BE2C (cell line): Measurements from ENCODE around the gene REXO1.

Experiments
- DNase-seq: peaks from one replicate; pipeline ENCODE4 v3.0.0-alpha.2; 2020
- H3K27me3 ChIP-seq: fragments of 250-450 bp; sonication (Bioruptor Pico); 2 replicates; pipeline ENCODE4 v1.5.1; 2020; ENCODE audit warnings: mild to moderate bottlenecking
- H3K36me3 ChIP-seq: fragments of 250-450 bp; sonication (Bioruptor Pico); 2 replicates; pipeline ENCODE4 v1.5.1; 2020; ENCODE audit warnings: mild to moderate bottlenecking
- H3K4me1 ChIP-seq: fragments of 250-450 bp; sonication (Bioruptor Pico); 2 replicates; pipeline ENCODE4 v1.5.1; 2020
- H3K4me3 ChIP-seq: 2 replicates; pipeline ENCODE4 v1.5.1; 2011; ENCODE audit warnings: low read depth, low read length
- H3K9me3 ChIP-seq: fragments of 250-450 bp; sonication (Bioruptor Pico); 2 replicates; pipeline ENCODE4 v1.5.1; 2020
- TF ChIP-seq, protein P1 (sequence below): IDR thresholded peaks from 2 replicates; pipeline ENCODE4 v1.5.1; 2012; ENCODE audit warnings: mild to moderate bottlenecking, low read depth, low read length

REXO1 gene

DNA sequence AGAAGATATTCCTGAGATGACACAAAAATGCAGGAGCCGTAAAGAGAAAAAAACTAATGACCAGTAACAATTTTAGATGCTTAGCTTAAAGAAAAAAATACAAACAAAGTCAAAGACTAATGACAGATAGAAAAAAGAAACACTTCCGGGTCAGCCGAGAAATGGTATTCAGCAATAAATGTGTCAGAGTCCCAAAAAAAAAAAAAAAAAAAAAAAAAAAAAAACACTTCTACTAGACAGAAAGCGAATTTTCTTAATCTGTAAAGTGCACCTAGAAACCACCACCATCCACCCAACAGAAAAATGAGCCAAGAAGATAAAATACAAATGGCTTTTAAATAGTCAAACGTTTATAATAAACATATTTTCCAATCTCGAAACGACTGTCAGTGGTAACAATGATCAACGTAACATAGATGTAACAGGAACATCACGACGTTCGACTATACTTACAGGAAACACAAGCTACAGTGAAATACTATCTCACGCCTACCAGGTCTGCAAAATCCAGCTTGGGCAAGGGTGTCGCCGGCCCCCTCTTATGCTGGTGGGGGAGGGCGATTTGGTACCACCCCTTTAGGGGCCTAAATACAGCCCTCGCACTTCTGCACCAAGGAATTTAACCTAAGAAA, 26.4 kb upstream of the REXO1 start:
- no peak for DNase-seq
- H3K36me3 ChIP-seq: peaks cover 25% of the 10 kb centered on the region
- no peaks in the 10 kb centered on the region for H3K9me3 ChIP-seq
- peaks cover 4% of the 10 kb centered on the region; the same call in 1 of the 2 replicates for H3K4me1 ChIP-seq
- TF ChIP-seq, protein P1, sequence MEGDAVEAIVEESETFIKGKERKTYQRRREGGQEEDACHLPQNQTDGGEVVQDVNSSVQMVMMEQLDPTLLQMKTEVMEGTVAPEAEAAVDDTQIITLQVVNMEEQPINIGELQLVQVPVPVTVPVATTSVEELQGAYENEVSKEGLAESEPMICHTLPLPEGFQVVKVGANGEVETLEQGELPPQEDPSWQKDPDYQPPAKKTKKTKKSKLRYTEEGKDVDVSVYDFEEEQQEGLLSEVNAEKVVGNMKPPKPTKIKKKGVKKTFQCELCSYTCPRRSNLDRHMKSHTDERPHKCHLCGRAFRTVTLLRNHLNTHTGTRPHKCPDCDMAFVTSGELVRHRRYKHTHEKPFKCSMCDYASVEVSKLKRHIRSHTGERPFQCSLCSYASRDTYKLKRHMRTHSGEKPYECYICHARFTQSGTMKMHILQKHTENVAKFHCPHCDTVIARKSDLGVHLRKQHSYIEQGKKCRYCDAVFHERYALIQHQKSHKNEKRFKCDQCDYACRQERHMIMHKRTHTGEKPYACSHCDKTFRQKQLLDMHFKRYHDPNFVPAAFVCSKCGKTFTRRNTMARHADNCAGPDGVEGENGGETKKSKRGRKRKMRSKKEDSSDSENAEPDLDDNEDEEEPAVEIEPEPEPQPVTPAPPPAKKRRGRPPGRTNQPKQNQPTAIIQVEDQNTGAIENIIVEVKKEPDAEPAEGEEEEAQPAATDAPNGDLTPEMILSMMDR: no peak
- peak overlapping the region; percentile 94 for H3K4me3 ChIP-seq
- H3K27me3 ChIP-seq: no peaks in the 10 kb centered on the region

DNA sequence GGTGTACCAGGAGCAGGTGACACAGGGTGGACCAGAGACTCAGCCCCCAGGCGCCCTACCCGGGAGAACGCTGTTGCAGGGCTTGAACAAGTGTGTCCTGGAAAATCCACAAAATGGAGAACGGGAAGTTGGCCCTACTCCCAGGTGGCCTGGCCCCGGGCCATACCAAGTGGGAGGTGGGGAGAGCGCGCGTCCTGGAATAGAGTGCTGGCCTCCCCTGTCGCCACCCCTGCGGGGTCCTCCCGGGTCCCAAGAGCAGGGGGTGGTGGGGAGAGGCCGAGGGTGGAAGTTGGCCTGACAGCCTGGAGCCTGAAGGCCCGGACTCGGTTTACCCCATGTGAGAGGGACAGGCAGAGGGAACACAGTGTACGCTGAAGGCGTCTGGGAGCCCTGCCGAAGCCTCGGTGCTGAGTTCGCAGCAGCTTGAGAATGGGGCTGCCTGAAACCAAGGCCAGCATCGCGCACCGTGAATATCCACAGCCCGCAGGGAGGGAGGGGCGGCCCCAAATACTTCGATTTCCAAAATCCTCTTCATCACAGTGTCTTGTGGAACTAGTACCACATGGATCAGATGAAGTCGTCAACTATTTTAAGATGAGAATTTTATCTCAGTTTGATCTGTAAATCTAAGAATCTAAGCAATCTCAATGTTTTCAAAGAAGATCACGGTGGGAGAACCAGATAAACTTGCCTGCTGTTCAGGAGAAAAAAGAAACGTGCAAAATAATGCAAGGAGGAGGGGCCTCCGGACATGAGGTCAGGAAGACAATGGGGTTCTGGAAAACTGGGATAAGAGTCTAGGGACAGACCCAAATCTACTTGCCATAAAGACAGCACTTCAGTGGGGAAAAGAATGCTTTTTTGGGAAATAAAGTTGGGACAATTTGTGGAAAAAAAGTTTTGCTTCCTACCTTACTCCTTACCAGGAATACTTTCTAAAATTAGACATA, 25.5 kb upstream of the REXO1 start:
- H3K4me1 ChIP-seq: peaks cover 4% of the 10 kb centered on the region; the same call in 1 of the 2 replicates

DNA sequence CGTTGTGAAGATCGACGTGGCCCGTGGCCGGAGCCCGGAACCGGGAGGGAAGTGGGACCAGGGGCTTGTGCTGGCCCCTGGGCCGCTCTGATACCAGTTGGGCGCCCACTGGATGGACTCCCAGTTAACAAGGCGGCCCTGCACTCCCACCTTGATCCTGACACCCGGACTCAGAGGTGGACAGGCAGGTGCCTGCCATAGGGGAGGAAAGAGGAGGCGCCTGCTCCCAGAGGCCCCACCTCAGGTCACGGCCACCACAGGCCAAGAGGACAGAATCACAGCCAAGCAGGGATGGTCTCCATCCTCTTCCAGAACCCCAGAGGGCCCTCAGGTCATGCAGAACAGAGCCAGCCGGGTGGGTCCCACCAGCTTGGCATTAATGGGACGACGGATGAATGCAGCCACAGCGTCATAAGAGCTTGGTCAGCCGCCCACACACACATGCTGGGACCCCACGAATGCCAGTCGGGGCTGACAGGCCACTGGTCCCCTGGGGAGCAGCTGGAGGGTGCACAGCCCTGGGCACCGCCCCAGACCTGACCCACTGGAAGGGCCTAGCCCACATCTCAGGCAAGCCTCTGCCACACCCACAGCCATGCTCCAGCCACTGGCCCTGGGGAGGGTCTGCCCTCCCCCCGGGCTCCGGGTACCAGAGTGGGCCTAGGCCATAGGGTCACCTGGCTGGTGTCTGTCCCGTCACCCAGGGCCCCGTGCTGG, 24.7 kb upstream of the REXO1 start:
- H3K27me3 ChIP-seq: no peaks in the 10 kb centered on the region
- H3K36me3 ChIP-seq: peaks cover 28% of the 10 kb centered on the region
- DNase-seq: no peak
- TF ChIP-seq, protein P1: no peak
- peak overlapping the region; percentile 94 for H3K4me3 ChIP-seq
- H3K4me1 ChIP-seq: peaks cover 4% of the 10 kb centered on the region; the same call in 1 of the 2 replicates
- H3K9me3 ChIP-seq: no peaks in the 10 kb centered on the region

More for the DNA sequence above, 25.5 kb upstream of the REXO1 start:
- Histone ChIP-seq H3K36me3 (peaks cover 28% of the 10 kb centered on the region), H3K27me3 (no peaks in the 10 kb centered on the region), H3K4me3 (peak overlapping the region; percentile 94), H3K9me3 (no peaks in the 10 kb centered on the region)
- DNase-seq: peak; percentile 81
- TF ChIP-seq, protein P1: no peak

DNA sequence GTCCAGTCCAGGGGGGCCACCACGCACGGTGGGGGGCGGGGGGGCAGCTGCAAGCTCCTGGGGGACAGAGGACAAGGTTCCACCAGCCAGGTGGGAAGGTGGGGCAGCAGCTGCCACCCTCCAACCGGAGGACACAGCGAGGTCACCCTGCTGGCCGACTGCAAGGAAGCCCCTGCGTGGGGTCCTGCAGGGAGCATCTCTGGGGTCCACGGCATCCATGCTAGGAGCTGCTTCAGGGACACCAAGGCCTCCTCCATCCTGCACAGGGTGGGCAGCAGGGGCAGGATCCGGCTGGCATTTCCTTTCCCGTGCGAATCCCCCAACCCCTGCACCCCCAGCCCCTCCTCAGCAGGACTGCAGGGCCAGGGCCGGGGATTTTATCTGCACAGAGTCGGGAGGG, 23.3 kb upstream of the REXO1 start:
- Histone ChIP-seq H3K27me3 (no peaks in the 10 kb centered on the region), H3K36me3 (peaks cover 28% of the 10 kb centered on the region), H3K4me1 (peaks cover 4% of the 10 kb centered on the region; the same call in 1 of the 2 replicates), H3K4me3 (no peak overlapping the region), H3K9me3 (no peaks in the 10 kb centered on the region)
- TF ChIP-seq, protein P1: no peak
- DNase-seq: no peak

DNA sequence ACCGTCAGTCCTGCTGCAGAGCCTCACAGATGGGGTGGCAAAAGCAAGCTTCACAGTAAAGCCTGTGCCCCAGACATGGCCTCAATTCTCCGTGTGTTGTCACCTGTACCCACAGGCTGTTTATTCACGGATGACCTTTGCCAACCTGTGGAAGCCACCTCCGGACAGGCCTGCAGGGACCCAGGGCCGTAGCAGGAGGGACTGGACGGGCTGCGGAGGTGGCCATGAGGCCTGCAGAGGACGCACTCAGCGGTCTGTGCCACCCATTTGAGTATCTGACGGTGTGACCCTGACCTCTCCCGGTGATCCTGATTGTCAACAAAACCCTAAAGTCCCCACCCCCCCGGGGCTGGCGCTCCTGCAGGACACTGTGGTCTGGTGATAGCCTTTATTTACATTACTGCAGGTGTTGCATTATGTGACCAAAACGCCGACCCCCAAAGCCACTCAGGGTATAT, 22.9 kb upstream of the REXO1 start:
- Histone ChIP-seq H3K9me3 (no peaks in the 10 kb centered on the region), H3K27me3 (no peaks in the 10 kb centered on the region), H3K36me3 (peaks cover 28% of the 10 kb centered on the region), H3K4me1 (peaks cover 4% of the 10 kb centered on the region; the same call in 1 of the 2 replicates), H3K4me3 (no peak overlapping the region)
- DNase-seq: no peak
- TF ChIP-seq, protein P1: no peak
